ENCODE data around the gene FTO.

DNA sequence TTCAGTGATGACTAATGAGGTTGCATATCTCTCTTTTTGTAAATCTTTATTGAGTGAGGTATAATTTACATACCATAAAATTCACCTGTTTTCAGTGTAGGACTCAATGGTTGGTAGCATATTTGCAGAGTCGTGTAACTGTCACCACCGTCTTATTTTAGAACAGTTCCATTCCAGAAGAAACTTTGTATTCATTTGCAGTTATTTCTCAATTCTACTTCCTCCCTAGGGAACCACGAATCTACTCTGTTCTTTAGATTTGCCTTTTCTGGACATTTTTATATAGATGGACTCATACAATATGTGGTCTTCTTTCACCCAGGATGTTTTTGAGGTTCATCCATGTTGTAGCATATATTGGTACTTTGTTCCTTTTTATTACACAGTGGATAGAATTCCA, 3.7 kb downstream of the FTO start:
- no peak for TF ChIP-seq EZH2 (IDR thresholded peaks at IDR 0.05)
- no peak for TF ChIP-seq POLR2AphosphoS5 (IDR thresholded peaks at IDR 0.05; ENCODE audit: borderline replicate concordance, low read depth, low read length)
- no peak for TF ChIP-seq FOXP2 (optimal IDR thresholded peaks at IDR 0.05; ENCODE audit: control extremely low read depth, extremely low read length, insufficient read depth)

Data from SK-N-MC (cell line).